GM19035 (cell line): ENCODE measurements around the gene CD72.
"Not testable (repeated sequence)": the region's sequence is repeated elsewhere in the genome, so short reads cannot be mapped to it uniquely, and the experiment has no call there.

Experiments used
- ATAC-seq: cut with Tn5 transposase; IDR thresholded peaks from one replicate; pipeline ENCODE4 v1.9.1; 2021; ENCODE audit not compliant: unreplicated experiment

CD72 gene

DNA sequence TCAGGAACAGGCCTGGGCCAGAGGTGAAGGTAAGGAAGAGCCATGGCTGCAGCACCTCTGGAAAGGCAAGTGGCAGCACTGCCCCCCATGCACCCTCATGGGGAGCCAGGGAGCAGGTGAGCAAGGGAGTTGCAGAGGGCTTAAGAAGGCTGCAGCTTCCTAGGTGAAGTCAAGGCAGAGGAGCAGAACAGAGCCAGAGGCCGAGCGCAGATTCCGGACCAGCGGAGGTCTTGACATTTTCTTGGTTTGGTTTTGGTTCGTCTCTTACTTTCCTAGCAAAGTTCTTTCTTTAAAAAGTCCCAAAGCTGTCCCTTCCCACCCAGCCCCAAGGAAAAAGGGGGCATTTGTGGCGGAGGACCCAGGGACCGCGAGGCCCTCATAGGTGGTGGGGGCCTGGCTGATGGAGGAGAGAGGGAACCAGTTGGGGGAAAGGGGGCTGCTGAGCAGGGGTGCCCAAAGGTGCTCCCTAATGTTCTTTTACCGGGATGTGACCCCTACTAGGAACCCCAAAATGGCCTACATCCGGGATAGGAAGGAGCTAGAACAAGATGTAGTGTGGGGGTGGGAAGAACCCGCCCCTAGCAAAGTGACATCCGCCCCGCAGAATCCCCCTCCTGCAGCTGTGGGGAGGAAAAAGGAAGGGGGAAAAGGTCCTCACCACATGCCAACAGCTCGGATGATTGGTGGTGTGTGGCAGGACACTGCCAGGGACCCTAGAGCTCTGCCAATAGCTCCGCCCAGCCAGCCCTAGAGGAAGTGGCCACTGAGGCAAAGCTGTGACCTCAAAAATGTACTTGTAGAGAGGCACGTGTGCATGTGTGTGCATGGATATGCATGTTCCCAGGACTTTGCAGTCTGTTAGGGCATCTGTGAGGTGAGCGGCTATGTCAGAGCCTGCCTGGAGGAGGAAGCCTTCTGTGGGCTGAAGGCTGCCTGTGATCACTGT lies 914 bp upstream of the CD72 start:
- peak; percentile 42 for ATAC-seq

DNA sequence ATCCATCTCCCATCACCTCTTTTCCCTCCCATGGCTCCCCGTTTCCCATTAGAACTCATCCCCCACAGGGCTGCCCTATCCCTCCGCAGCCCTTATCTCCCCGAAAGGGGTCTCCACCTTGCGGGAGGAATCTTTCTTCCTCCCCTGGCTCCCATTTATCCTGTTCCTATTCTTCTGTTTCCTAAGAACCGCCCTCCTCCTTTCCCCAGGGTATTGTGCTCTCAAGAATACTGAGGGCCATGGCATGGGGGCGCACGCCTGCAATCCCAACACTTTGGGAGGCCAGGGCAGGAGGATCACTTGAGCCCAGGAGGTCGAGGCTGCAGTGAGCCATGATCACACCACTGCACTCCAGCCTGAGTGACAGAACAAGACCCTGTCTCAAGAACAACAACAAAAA lies 665 bp downstream of the CD72 start:
- no peak for ATAC-seq

DNA sequence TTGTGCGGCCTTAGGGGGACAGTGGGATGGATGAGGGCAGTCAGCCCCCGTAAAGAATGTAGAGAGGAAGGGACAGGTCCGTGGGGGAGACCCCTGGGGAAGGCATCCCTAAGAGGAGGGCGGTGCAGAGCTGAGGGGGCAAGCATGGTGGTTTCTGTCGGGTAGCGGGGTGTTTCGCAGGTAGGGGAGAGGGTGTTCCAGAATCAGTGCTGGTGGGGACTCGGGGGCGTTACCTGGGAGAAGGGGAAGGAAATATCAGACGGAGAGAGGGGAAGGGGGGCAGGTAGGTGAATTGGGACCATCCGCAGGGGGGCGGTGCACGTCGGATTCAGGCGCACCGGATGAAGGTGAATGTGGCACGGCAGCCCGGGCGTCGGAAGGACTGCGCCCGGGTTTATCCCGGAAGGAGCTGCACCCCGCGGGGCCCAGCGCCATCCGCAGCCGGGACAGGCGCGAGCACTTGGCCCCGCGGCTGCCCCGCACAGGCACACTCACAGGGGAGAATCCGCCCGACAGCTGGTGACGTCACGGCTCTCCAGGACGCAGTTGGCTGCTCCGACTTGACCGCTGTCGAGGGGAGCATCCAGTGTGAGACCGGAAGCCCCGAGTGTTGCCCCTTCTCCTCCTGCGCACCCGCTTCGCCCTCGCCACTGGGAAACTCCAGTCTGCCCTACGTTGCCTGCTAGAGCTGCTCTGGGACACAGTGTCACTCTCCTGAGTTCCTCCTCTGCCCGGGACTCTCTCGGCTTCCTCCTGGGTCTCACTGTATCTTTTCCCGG lies 1.3 kb downstream of the CD72 start:
- ATAC-seq: peak; percentile 46

DNA sequence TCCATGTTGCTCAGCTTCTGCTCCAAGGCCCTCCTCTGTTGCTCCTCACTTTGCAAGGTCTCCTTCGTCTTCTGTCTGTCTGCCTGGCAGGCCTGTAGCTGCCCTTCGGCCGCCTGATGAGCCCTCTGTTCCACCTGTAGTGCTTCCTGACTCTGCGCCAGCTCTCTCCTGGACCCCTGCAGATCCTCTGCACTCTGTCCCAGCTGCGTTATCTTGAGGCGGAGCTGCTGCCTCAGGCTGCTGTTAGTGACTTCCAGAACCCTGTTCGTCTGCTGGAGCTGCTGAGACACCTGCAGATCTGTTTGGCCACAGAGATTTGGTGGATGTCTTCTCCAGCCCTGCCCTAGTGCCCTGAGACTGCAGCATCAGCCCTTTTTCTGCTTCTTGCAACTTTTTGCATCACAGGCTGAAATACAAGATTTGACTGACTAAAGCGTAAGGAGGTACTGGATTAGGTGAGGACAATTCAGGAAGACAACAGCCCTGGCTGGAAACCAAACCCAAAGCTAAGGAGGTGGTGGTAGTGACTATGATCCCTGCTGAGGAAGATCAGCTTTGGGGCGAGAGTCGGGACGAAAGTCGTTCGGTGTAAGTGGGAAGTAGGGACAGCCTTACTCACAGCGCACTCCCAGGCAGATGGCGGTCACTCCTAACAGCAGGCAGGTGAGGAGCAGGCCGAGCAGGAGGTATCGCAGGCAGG lies 2.1 kb downstream of the CD72 start:
- no peak for ATAC-seq

DNA sequence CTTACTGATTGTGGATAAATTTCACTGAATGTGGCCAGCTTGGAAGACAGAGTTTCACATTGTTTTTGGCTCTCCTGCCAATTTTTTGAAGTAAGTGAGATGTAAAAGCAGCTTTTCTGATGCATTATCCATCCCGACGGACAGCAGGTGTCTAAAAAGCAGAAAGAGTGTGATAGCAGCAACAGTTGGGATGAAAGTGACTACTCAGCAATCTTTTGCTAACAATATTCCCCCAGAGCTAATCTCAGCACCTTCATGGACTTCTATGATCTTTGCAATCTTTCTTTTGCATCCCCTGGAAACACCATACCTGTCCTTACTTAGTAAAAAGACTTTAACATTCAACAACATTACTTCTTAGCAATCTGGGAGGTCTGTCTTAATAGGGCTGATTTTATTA lies 5.4 kb downstream of the CD72 start:
- ATAC-seq: no peak

DNA sequence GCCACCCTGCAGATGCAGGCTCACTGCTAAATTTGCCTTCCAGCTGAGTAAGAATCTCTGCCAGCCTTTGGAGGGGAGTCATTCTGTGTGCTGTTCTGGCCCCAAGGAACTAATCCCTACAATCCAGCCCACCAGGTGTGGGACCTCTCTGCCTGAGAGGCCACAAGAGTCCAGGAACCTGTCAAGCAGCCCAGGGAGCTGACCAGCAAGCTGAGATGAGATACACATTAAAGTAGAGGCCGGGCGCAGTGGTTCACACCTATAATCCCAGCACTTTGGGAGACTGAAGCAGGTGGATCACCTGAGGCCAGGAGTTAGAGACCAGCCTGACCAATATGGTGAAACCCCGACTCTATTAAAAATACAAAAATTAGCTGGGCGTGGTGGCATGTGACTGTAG lies 6.1 kb downstream of the CD72 start:
- not testable (repeated sequence) for ATAC-seq

DNA sequence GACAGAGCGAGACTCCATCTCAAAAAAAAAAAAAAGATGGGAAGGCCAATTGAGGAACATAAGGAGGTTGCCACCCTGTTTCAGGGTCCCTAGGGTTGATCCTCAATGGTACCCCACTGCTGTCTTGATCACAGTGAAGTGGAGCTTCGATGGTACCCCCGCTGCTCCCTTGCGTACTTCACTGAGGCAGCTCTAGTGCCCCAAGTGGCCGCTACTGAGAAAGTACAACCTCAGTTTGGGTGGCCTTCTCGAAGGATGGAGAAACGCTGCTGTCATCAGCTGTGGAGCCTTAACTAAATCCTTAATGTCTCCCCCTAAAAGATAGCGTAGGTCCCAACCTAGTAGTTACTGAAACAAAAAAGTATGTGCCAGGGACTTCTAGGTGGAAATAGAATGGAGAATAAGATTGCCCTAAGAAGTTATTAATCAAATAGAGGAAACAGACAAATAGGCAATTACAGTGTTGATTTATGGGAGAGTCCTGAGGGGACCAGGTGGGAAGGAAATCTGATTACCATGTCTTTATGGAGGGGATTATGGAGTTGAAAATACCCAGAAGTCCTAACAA lies 6.9 kb downstream of the CD72 start:
- peak; percentile 67 for ATAC-seq

DNA sequence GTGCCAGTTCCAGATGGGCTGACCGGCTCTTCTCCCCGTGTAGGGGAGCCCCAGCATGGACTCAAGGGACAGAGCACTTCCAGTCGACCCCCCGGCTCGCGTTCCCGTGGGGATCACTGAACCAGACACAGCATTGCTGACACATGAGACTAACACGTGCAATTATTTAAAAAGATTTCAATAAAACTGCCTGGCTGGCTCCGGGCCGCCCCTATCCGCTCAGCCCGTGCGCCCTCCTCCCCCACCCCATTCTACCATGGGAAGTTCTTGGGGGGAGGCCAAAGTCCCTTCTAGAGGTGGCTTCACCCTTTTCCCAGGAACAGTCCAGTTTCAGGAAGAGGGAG lies 8.4 kb downstream of the CD72 start:
- no peak for ATAC-seq

DNA sequence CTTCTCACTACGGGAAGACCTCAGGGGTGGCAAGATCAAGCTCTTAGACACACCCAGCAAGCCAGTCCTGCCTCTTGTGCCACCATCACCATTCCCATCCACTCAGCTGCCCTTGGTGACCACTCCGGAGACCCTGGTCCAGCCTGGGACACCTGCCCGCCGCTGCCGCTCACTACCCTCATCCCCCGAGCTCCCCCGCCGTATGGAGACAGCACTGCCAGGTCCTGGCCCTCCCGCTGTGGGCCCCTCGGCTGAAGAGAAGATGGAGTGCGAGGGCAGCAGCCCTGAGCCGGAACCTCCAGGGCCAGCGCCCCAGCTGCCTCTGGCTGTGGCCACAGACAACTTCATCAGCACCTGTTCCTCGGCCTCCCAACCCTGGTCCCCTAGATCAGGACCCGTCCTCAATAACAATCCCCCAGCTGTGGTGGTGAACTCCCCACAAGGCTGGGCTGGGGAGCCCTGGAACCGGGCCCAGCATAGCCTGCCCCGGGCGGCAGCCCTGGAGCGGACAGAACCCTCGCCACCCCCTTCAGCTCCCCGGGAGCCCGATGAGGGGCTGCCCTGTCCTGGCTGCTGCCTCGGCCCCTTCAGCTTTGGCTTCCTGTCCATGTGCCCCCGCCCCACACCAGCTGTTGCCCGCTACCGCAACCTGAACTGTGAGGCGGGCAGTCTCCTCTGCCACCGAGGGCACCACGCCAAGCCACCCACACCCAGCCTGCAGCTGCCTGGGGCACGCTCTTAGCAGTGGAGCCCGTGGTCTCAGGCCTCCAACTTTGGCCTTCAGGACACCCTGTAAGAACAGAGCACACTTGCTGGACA lies 9.0 kb downstream of the CD72 start:
- no peak for ATAC-seq

DNA sequence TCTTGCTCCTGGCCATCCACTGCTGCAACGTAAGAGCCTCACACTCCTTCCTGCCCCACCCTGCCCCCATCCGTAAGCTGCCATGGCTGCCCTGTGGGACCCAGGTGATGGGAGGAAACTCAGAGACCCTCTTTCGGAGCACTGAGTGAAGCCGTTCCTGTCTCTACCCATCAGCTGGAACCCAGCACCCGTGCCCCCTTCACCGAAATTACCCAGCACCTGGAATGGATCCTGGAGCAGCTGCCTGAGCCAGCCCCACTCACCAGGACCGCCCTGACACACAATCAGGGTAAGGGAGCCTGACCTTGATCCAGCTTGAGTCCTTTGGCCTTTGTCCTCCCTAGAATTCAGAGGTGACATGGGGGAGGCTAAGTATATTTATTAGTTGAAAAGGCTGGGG lies 10.0 kb downstream of the CD72 start:
- ATAC-seq: no peak

DNA sequence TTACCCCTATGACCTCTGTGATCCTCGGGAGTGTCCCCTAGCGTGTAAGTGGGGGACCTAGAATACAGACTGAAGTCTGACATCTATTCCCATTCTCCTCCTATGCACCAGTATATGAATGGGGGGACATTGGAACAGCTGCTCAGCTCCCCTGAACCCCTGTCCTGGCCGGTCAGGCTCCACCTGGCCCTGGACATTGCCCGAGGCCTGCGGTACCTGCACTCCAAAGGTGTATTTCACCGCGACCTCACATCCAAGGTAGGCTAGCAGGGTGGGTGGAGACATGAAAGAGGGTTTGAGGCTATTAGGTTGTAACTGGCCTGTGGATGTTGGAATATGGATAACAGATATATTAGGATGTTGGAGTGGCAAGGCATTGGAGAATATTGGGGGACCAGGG lies 11.5 kb downstream of the CD72 start:
- no peak for ATAC-seq

DNA sequence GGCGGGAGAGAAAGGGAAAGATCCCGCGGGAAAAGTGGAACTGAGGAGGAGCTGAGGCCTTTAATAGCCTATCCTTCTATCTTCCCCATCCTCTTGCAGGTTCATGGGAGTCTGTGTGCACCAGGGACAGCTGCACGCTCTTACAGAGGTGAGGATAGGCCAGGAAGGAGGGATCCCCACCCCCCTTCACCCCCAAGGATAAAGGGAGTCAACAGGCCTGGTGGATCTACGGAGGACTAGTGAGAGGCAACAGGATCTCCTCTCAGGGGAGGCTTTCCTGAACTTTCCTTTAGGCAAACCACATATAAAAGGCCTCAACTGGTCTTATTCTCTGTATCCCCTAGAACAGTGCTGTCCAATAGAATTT lies 12.1 kb downstream of the CD72 start:
- ATAC-seq: no peak

DNA sequence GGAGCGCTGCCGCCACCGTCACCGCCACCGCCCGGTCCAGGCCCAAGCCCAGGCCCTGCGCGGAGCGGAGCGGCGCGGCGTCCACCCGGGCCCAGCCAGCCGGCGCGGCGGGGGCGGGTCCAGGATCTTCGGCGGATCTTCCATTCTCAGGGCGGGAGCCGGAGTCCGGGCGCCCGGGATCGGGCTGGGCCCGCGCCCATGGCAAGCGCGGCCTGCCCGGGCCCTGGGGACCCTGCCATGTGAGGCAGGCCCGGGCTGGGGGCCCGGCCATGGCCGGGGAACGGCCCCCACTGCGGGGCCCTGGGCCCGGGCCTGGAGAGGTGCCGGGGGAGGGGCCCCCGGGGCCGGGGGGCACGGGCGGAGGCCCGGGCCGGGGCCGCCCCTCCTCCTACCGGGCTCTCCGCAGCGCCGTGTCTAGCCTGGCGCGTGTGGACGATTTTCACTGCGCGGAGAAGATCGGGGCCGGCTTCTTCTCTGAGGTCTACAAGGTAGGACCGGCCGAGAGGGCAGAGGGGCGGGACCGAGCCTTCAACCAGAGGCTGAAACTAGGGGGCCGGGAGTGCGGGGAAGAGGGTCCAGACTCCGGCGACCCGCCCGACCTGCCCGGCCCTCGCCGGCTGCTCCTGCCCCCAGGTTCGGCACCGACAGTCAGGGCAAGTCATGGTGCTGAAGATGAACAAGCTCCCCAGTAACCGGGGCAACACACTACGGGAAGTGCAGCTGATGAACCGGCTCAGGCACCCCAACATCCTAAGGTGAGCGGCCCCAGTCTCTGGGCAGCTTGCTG lies 12.7 kb downstream of the CD72 start:
- ATAC-seq: peak; percentile 11

DNA sequence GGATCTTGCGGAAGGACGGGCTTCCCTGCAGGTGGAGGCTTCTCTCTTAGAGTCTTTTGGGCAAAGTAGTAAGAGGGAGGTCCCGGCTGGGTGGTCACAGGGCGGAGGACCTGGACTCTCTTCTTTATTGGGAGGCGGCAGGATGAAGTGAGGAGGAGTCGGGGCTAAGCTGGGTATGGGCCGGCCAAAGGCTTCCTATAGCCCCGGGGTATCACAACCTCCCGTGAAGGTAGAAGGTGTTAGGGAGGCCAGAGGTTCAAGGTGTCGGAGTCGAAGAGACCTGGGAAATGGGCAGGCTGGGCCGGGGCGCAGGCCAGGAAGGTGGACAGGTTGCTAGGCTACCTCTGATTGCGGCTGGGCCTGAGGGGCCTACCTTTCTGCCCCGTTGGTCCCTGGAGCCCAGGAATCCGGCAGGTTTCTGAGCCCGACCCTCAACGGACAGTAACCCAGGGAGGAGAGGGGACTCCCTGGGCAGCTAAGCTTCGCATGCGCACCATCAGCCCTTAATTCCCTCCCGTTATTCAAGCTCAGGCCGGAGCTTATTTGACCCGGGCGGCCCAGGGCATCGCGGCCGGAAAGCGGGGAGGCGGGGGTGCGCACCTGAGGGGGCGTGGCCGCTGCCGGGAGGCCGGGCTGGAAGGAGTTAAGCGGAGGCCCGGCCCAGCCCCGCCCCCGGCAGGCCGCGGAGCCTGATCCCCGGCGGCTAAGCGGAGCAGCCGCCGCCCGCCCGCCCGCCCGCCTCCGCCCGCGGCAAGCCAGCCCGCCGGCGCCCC lies 13.4 kb downstream of the CD72 start, which contains the start of gene TESK1:
TSS of gene TESK1 (plus strand) at position 685 of the 773 bp plus-strand sequence. CDS start 358 bp downstream, outside the sequence.
- peak; percentile 53 for ATAC-seq

DNA sequence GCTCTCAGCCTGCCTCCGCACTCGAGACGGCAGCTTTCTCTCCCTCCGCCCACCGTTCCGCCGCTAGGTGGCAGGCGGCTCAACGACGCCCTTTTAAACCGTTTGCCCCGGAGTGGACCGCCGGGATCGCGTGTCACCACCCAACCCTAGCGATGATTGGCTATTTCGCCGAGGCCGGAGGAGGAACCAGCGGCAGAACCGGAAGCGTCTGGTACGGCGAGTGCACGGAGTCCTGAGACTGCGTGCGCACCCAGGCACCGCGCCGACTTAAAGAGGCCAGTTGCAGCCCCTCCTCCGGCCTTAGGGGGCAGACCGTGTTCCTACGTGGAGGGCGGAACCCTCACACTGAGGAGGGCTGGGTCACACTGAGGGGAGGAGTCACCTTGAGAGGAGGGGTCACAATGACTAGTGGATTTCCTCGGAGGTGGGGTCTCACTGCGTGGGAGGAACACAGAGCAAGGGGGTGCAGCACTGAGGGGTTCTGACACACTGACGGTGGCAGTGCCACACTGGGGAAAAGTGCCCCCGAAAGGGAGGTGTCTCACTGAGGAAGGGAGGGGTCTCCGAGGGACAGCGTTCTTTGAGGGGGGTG lies 14.1 kb downstream of the CD72 start:
- ATAC-seq: peak; percentile 80

DNA sequence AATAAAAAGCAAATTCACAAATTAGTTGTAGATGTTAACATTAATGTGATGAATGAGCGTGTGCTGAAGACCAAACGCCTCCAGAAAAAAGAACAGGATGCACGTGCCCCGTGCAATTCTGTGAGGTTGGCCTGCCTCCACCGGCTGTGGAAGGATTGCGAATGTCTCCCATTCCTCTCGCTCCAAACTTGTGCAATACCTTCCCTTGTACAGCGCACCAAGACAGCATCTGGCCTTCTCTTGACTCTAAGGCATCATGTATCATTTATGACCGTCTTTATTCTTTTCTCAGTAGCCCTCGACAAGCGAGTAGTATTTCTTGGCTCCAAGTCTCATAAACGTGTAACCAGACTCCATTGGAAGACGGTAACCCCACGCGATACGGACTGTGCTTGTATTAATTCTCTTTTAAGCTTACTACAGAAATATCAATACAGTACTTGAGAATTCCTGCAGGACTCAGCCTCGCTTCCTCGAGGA lies 14.7 kb downstream of the CD72 start:
- ATAC-seq: no peak

DNA sequence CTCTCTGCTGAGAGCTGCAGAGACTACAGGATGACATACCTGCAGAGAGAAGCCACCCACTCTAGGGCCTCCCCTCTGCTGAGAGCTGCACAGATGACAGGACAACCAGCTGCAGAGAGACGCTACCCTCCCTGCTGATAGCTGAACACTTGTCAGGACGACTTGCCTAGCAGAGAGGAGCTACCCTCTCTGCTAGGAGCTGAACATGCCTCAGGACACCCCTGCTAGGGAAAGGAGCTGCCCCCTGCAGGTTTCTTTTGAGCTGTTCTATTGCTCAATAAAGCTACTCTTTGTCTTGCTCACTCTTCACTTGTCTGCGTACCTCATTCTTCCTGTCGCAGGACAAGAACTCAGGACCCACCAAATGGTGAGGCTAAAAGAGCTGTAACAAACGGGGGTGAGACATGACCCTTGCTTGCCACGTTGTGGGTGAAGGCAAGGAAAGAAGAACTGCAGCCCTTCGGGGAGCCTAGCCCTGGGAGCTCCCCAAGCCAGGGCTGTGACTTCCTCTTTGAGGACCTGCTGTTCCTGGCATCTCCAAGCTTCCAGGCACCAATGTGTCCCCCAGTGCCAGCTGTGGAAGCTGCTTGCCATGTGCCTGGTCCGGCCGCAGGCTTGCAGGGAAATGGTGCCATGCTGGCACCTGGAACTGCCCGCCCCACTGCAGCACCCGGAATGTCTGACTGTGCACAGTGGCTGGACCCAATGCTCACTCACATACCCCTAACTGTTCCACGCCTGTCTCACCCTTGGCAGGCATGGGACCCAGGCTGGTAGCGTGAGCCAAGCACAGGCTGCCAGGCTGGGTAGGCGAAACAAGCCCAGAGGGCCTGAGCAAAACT lies 18.2 kb downstream of the CD72 start:
- no peak for ATAC-seq
